ENCODE measurements around the gene CPTP.

Gene CPTP

DNA sequence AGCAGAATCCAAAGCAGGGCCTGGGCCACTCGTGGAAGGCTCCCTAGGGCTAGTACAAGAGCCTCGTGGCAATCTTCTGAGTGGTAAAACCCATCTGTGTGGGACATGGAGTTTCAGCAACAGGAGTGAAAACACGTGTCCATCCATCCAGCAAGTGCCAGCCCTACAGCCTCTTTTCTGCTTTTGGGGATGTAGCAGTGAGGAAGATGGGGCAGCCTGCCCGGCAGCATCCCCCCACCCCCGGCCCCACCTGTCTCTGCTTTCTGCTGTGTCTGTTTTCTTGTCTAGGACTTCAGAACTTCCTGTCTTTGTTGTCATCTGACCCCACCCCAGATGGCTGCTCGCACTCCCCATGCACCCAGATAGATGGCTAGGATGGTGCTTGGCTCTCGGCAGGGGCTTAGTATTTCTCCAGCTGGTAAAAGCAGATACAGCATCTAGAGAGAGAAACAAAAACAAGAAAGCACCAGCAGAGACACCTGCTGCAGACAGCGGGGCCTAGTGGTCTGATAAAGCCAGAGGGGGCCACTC, 1.5 kb downstream of the CPTP start:
- Histone ChIP-seq H3K4me3 (ENCODE audit: low read depth, low read length) (peak overlapping the region; percentile 97), H3K27ac (peak overlapping the region; percentile 91), H3K4me2 (ENCODE audit: low read length) (peak overlapping the region; percentile 72), H3K36me3 (ENCODE audit: control insufficient read depth, insufficient read depth, low read length) (no peaks in the 10 kb centered on the region), H3K9ac (no peak overlapping the region), H3K4me1 (peaks cover 5% of the 10 kb centered on the region), H3K79me2 (peaks cover 21% of the 10 kb centered on the region), H3K9me3 (ENCODE audit: control insufficient read depth, low read length) (no peaks in the 10 kb centered on the region), H3K27me3 (ENCODE audit: control insufficient read depth, insufficient read depth, low read length) (no peaks in the 10 kb centered on the region), H2AFZ (no peak overlapping the region)
- TF ChIP-seq, protein P1, sequence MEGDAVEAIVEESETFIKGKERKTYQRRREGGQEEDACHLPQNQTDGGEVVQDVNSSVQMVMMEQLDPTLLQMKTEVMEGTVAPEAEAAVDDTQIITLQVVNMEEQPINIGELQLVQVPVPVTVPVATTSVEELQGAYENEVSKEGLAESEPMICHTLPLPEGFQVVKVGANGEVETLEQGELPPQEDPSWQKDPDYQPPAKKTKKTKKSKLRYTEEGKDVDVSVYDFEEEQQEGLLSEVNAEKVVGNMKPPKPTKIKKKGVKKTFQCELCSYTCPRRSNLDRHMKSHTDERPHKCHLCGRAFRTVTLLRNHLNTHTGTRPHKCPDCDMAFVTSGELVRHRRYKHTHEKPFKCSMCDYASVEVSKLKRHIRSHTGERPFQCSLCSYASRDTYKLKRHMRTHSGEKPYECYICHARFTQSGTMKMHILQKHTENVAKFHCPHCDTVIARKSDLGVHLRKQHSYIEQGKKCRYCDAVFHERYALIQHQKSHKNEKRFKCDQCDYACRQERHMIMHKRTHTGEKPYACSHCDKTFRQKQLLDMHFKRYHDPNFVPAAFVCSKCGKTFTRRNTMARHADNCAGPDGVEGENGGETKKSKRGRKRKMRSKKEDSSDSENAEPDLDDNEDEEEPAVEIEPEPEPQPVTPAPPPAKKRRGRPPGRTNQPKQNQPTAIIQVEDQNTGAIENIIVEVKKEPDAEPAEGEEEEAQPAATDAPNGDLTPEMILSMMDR (IDR thresholded peaks at IDR 0.05): no peak

DNA sequence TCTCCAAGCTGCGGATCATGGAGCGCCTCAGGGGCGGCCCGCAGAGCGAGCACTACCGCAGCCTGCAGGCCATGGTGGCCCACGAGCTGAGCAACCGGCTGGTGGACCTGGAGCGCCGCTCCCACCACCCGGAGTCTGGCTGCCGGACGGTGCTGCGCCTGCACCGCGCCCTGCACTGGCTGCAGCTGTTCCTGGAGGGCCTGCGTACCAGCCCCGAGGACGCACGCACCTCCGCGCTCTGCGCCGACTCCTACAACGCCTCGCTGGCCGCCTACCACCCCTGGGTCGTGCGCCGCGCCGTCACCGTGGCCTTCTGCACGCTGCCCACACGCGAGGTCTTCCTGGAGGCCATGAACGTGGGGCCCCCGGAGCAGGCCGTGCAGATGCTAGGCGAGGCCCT, 2.7 kb downstream of the CPTP start:
- no peak overlapping the region for H2AFZ ChIP-seq
- no peaks in the 10 kb centered on the region for H3K9me3 ChIP-seq (ENCODE audit: control insufficient read depth, low read length)
- H3K4me2 ChIP-seq (ENCODE audit: low read length): no peak overlapping the region
- H3K9ac ChIP-seq: no peak overlapping the region
- H3K79me2 ChIP-seq: peaks cover 15% of the 10 kb centered on the region
- no peak overlapping the region for H3K4me3 ChIP-seq (ENCODE audit: low read depth, low read length)
- H3K4me1 ChIP-seq: peaks cover 5% of the 10 kb centered on the region
- no peaks in the 10 kb centered on the region for H3K27me3 ChIP-seq (ENCODE audit: control insufficient read depth, insufficient read depth, low read length)
- TF ChIP-seq, protein P1 (IDR thresholded peaks at IDR 0.05): no peak
- no peak overlapping the region for H3K27ac ChIP-seq
- no peaks in the 10 kb centered on the region for H3K36me3 ChIP-seq (ENCODE audit: control insufficient read depth, insufficient read depth, low read length)

DNA sequence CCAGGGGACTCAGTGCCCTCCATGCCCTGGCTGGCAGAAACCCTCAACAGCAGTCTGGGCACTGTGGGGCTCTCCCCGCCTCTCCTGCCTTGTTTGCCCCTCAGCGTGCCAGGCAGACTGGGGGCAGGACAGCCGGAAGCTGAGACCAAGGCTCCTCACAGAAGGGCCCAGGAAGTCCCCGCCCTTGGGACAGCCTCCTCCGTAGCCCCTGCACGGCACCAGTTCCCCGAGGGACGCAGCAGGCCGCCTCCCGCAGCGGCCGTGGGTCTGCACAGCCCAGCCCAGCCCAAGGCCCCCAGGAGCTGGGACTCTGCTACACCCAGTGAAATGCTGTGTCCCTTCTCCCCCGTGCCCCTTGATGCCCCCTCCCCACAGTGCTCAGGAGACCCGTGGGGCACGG, 3.7 kb downstream of the CPTP start:
- Histone ChIP-seq H2AFZ (no peak overlapping the region), H3K9me3 (ENCODE audit: control insufficient read depth, low read length) (no peaks in the 10 kb centered on the region), H3K27me3 (ENCODE audit: control insufficient read depth, insufficient read depth, low read length) (no peaks in the 10 kb centered on the region), H3K4me2 (ENCODE audit: low read length) (no peak overlapping the region), H3K9ac (no peak overlapping the region), H3K4me3 (ENCODE audit: low read depth, low read length) (no peak overlapping the region), H3K27ac (no peak overlapping the region), H3K4me1 (peaks cover 5% of the 10 kb centered on the region), H3K36me3 (ENCODE audit: control insufficient read depth, insufficient read depth, low read length) (no peaks in the 10 kb centered on the region), H3K79me2 (peaks cover 9% of the 10 kb centered on the region)
- TF ChIP-seq, protein P1 (IDR thresholded peaks at IDR 0.05): no peak

DNA sequence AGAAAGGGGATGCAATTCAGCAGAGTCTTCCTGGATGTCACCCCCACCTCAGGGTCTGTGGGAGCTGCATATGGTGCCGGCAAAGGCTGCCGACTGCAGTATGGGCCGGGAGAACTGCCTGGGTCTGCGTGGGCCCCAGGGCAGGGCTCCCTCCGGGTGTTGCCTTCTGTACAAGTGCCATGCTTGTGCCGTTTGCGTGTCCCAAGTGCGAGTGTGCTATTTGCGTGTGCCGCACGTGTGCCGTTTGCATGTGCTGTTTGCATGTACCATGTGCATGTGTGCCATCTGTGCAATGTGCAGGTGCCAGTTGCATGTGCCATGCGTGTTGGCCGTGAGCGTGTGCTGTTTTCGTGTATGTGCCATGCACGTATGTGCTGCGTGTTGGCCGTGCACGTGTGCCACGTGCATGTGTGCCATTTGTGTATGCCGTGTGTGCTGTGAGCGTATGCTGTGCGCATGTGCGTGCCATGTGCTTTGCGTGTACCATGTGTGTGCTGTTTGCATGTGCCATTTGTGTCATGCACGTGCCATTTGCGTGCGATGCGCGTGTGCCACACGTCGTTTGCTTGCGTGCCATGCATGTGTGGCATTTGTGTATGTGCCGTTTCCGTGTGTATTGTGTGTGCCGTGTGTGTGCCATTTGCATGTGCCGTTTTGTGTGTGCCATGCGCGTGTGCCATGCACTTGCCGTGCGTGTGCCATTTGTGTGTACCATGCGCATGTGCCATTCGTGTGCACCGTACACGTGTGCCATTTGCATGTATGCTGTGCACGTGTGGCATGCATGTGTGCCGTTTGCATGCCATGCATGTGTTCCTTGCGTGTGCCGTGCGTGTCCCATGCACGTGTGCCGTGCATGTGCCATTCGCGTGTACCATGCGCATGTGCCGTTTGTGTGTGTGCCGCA, 5.0 kb downstream of the CPTP start:
- H3K79me2 ChIP-seq: peaks cover 2% of the 10 kb centered on the region
- no peak overlapping the region for H3K4me2 ChIP-seq (ENCODE audit: low read length)
- no peaks in the 10 kb centered on the region for H3K9me3 ChIP-seq (ENCODE audit: control insufficient read depth, low read length)
- no peak overlapping the region for H3K27ac ChIP-seq
- H3K36me3 ChIP-seq (ENCODE audit: control insufficient read depth, insufficient read depth, low read length): no peaks in the 10 kb centered on the region
- H2AFZ ChIP-seq: no peak overlapping the region
- peaks cover 5% of the 10 kb centered on the region for H3K4me1 ChIP-seq
- no peak overlapping the region for H3K9ac ChIP-seq
- TF ChIP-seq, protein P1 (IDR thresholded peaks at IDR 0.05): no peak
- no peaks in the 10 kb centered on the region for H3K27me3 ChIP-seq (ENCODE audit: control insufficient read depth, insufficient read depth, low read length)
- H3K4me3 ChIP-seq (ENCODE audit: low read depth, low read length): no peak overlapping the region

All from parathyroid adenoma (tissue), 2 donors.